PC-3 (cell line): ENCODE data around the gene SPATA2.

Source experiments
- CTCF ChIP-seq: fragments of 300-600 bp; sonication (generic); conservative IDR thresholded peaks from 2 replicates; pipeline ENCODE4 v1.5.1; 2017; ENCODE audit warnings: antibody characterized with exemption, low read depth, mild to moderate bottlenecking, low read length
- EZH2 ChIP-seq: fragments of 300-600 bp; sonication (generic); IDR thresholded peaks from one replicate; pipeline ENCODE4 v1.6.1; 2017; ENCODE audit warnings: antibody characterized with exemption, mild to moderate bottlenecking, low read length; ENCODE audit not compliant: unreplicated experiment
- EZH2phosphoT487 ChIP-seq: fragments of 300-600 bp; sonication (generic); IDR thresholded peaks from 2 replicates; pipeline ENCODE4 v1.6.1; 2018; ENCODE audit warnings: mild to moderate bottlenecking, antibody characterized with exemption, low read length, borderline replicate concordance

GRCh38 chr20:49856904-49857303 is 58.4 kb downstream of the SPATA2 start:
- TF ChIP-seq CTCF (no peak), EZH2 (no peak), EZH2phosphoT487 (no peak)
